HepG2 (cell line): ENCODE data around the gene NTN4.

Source experiments
- AFF4 ChIP-seq: sonication (generic); formaldehyde crosslinking; IDR thresholded peaks from 2 replicates; pipeline ENCODE4 v1.4.0; 2020; ENCODE audit warnings: missing genetic modification reagents
- AHR ChIP-seq: IDR thresholded peaks from 2 replicates; pipeline ENCODE4 v1.6.1; 2018; ENCODE audit warnings: missing genetic modification reagents, missing compliant biosample characterization
- BRD4 ChIP-seq: sonication (generic); formaldehyde crosslinking; IDR thresholded peaks from 2 replicates; pipeline ENCODE4 v1.4.0; 2020; ENCODE audit warnings: missing genetic modification reagents
- CREB1 ChIP-seq, 2 experiments: fragments of 450-650 bp in 1 of 2; IDR thresholded peaks; 2 replicates each; pipeline ENCODE4 v1.6.1; 2016 to 2017; ENCODE audit warnings: control low read depth in 1 of 2, mild to moderate bottlenecking in 1 of 2, missing compliant biosample characterization in 1 of 2, missing genetic modification characterization in 1 of 2
- POLR2AphosphoS2 ChIP-seq: IDR thresholded peaks from 2 replicates; pipeline ENCODE4 v1.6.1; 2011; ENCODE audit warnings: low read depth, low read length, improper control_type of control experiment
- RXRA ChIP-seq: sonication (generic); formaldehyde crosslinking; IDR thresholded peaks from 2 replicates; pipeline ENCODE4 v1.5.1; 2020; ENCODE audit warnings: missing genetic modification reagents
- SALL2 ChIP-seq: sonication (generic); formaldehyde crosslinking; IDR thresholded peaks from 2 replicates; pipeline ENCODE4 v1.8.1; 2023; ENCODE audit warnings: mild to moderate bottlenecking, missing genetic modification reagents, inconsistent platforms
- SP1 ChIP-seq, 2 experiments: fragments of 450-650 bp in 1 of 2; sonication (generic) in 1 of 2; formaldehyde crosslinking in 1 of 2; IDR thresholded peaks; 2 replicates each; pipeline versions ENCODE4 v1.4.0 to v1.6.1; 2016 to 2020; ENCODE audit warnings: missing genetic modification reagents in 1 of 2
- YEATS4 ChIP-seq: sonication (generic); formaldehyde crosslinking; IDR thresholded peaks from 2 replicates; pipeline ENCODE4 v1.4.0; 2020; ENCODE audit warnings: missing genetic modification reagents, borderline replicate concordance
- ZNF121 ChIP-seq: sonication (generic); formaldehyde crosslinking; IDR thresholded peaks from 2 replicates; pipeline ENCODE4 v1.5.0; 2020; ENCODE audit warnings: mild to moderate bottlenecking, missing genetic modification reagents
- ZNF430 ChIP-seq: sonication (generic); formaldehyde crosslinking; IDR thresholded peaks from 2 replicates; pipeline ENCODE4 v1.9.0; 2021; ENCODE audit warnings: mild to moderate bottlenecking, missing genetic modification reagents
- ZNF512 ChIP-seq: sonication (generic); formaldehyde crosslinking; IDR thresholded peaks from 2 replicates; pipeline ENCODE4 v1.4.0; 2020; ENCODE audit warnings: mild to moderate bottlenecking, missing genetic modification reagents
- TF ChIP-seq, protein P1 (sequence below): sonication (generic); formaldehyde crosslinking; IDR thresholded peaks from 2 replicates; pipeline ENCODE4 v1.8.1; 2023; ENCODE audit warnings: mild to moderate bottlenecking, missing genetic modification reagents
- TF ChIP-seq, protein P2 (sequence below): sonication (generic); formaldehyde crosslinking; IDR thresholded peaks from 2 replicates; pipeline ENCODE4 v1.5.0; 2020; ENCODE audit warnings: mild to moderate bottlenecking, missing genetic modification reagents, moderate library complexity

DNA sequence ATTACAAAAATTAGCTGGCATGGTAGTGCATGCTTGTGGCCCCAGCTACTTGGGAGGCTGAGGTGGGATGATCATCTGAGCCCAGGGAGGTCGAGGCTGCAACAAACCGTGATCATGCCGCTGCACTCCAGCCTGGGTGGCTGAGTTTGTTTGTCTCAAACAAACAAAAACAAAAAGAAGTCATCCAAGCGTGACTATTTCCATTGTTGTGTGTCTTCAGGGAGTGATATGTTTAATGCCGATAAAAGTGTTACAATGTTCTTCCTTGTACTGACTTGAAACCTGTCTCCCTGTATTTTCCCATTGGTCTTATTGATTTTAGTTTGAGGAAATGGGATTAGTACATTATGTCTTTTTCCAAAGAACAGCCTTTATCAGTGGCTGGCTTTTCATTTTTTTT is 163.7 kb downstream of the NTN4 start:
- TF ChIP-seq ZNF512 (CRISPR knock-in tag) (no peak), AHR (CRISPR knock-in tag) (no peak), SP1 (IDR thresholded peaks at IDR 0.05) (no peak), SP1 (CRISPR knock-in tag; IDR thresholded peaks at IDR 0.05) (no peak), BRD4 (no peak), SALL2 (CRISPR knock-in tag) (no peak), ZNF121 (CRISPR knock-in tag) (no peak), ZNF430 (CRISPR knock-in tag) (no peak), AFF4 (CRISPR knock-in tag) (no peak), CREB1 (IDR thresholded peaks at IDR 0.05) (no peak), CREB1 (CRISPR knock-in tag; IDR thresholded peaks at IDR 0.05) (no peak), RXRA (no peak), YEATS4 (CRISPR knock-in tag) (no peak), POLR2AphosphoS2 (no peak)
- TF ChIP-seq, protein P1, sequence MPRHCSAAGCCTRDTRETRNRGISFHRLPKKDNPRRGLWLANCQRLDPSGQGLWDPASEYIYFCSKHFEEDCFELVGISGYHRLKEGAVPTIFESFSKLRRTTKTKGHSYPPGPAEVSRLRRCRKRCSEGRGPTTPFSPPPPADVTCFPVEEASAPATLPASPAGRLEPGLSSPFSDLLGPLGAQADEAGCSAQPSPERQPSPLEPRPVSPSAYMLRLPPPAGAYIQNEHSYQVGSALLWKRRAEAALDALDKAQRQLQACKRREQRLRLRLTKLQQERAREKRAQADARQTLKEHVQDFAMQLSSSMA (CRISPR knock-in tag) = no peak
- TF ChIP-seq, protein P2, sequence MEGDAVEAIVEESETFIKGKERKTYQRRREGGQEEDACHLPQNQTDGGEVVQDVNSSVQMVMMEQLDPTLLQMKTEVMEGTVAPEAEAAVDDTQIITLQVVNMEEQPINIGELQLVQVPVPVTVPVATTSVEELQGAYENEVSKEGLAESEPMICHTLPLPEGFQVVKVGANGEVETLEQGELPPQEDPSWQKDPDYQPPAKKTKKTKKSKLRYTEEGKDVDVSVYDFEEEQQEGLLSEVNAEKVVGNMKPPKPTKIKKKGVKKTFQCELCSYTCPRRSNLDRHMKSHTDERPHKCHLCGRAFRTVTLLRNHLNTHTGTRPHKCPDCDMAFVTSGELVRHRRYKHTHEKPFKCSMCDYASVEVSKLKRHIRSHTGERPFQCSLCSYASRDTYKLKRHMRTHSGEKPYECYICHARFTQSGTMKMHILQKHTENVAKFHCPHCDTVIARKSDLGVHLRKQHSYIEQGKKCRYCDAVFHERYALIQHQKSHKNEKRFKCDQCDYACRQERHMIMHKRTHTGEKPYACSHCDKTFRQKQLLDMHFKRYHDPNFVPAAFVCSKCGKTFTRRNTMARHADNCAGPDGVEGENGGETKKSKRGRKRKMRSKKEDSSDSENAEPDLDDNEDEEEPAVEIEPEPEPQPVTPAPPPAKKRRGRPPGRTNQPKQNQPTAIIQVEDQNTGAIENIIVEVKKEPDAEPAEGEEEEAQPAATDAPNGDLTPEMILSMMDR (CRISPR knock-in tag) = no peak
